ENCODE measurements around the gene RSAD1. TPM values are rescaled to one million over a fixed set of nuclear protein-coding genes. Genes with fewer than 3 reads are reported as not detected.

The RSAD1 gene
- total RNA-seq, 1 experiment from 2014 or later = 93.9 TPM

DNA sequence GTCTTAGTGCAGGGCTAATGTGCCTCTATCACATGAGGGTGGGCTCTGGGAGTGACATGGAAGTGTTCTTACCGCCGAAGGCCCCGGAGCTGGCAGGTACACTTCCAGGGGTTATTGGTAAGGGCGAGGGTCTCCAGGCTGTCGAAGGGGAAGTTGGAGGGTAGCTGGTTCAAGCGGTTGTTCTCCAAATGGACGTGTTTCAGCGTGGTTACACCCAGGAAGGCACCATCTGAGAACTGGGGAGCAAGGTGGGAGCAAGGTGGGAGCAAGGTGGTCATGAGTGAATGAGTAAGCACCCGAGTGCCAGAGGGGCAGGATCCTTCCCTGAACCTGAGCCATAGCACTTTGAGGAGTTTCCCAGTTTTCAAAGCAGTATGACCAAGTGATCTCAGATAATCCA lies 13.0 kb upstream of the RSAD1 start:
- Histone ChIP-seq H3K27me3 (replicated peaks; ENCODE audit: control insufficient read depth, insufficient read depth, low read length) (no peaks in the 10 kb centered on the region), H3K36me3 (ENCODE audit: control insufficient read depth, insufficient read depth, low read length) (no peaks in the 10 kb centered on the region; the same call in 1 of the 2 replicates), H3K9me3 (no peaks in the 10 kb centered on the region), H3K4me3 (ENCODE audit: low read depth, low read length) (no peak overlapping the region), H3K4me1 (no peaks in the 10 kb centered on the region)
- peaks cover 25% of the 10 kb centered on the region for H3K36me3 Mint-ChIP-seq (ENCODE audit: insufficient read depth, unreplicated experiment)
- no peaks in the 10 kb centered on the region for H3K4me1 Mint-ChIP-seq (ENCODE audit: low read depth, unreplicated experiment)
- no peak overlapping the region for H3K27ac Mint-ChIP-seq (ENCODE audit: unreplicated experiment)
- TF ChIP-seq, protein P1, sequence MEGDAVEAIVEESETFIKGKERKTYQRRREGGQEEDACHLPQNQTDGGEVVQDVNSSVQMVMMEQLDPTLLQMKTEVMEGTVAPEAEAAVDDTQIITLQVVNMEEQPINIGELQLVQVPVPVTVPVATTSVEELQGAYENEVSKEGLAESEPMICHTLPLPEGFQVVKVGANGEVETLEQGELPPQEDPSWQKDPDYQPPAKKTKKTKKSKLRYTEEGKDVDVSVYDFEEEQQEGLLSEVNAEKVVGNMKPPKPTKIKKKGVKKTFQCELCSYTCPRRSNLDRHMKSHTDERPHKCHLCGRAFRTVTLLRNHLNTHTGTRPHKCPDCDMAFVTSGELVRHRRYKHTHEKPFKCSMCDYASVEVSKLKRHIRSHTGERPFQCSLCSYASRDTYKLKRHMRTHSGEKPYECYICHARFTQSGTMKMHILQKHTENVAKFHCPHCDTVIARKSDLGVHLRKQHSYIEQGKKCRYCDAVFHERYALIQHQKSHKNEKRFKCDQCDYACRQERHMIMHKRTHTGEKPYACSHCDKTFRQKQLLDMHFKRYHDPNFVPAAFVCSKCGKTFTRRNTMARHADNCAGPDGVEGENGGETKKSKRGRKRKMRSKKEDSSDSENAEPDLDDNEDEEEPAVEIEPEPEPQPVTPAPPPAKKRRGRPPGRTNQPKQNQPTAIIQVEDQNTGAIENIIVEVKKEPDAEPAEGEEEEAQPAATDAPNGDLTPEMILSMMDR (IDR thresholded peaks at IDR 0.05; ENCODE audit: insufficient read depth in 1 of 2, low read depth in 1 of 2, low read length in 1 of 2, severe bottlenecking in 1 of 2, unreplicated experiment in 1 of 2) = no peak
- intact Hi-C loops (cut with micrococcal nuclease; ENCODE audit: unreplicated experiment) = no loop called here
- no peaks in the 10 kb centered on the region for H3K27me3 Mint-ChIP-seq (ENCODE audit: insufficient read depth, unreplicated experiment)
- no peak for DNase-seq
- H3K4me3 Mint-ChIP-seq (ENCODE audit: unreplicated experiment) = no peak overlapping the region
- ChIA-PET POLR2A (no interaction called here), CTCF (interaction anchor here (0.7 kb wide), 1 partner anchor 14 kb away, joined by 3 read pairs; no protein-coding TSS in a partner anchor)
- H3K9me3 Mint-ChIP-seq (ENCODE audit: unreplicated experiment) = no peaks in the 10 kb centered on the region
- no TSS peak for BruUV-seq (replicated peaks)

DNA sequence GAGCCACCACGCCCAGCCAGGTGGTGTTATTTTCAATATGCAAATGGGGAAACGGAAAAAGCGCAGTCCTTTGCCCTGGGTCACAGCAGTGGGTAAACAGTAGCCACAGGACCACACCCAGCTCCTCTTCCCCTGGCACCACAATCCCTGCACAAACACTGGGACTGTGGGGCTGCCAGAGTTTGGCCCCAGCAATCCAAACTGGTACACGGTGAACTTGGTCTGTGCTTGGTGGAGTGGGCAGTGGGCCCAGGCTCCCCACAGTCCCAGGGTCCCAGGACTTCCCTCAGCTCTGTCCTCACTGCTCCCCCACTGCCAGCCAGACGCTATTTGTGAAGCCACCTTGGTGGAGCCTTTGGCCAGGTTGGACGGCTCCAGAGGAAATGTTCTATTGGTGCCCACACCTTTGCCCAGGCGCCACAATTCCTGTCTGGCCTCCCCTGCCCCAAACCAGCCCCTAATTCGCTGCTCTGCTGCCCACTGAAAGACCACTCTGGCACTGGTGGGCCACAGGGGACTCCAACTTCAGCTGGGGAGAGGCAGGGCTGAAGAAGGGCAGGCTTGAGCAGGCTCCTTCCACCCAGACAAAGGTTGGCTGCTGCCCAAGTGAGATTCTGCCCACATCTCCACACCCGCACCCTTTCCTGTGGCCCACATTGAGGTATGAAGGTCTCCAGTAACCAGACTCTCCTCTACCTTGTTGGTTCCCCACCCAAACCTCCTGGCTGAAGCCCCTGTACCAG lies 12.1 kb upstream of the RSAD1 start:
- DNase-seq = no peak
- BruUV-seq (replicated peaks) = no TSS peak
- H3K27ac Mint-ChIP-seq (ENCODE audit: unreplicated experiment) = peak overlapping the region; percentile 0

DNA sequence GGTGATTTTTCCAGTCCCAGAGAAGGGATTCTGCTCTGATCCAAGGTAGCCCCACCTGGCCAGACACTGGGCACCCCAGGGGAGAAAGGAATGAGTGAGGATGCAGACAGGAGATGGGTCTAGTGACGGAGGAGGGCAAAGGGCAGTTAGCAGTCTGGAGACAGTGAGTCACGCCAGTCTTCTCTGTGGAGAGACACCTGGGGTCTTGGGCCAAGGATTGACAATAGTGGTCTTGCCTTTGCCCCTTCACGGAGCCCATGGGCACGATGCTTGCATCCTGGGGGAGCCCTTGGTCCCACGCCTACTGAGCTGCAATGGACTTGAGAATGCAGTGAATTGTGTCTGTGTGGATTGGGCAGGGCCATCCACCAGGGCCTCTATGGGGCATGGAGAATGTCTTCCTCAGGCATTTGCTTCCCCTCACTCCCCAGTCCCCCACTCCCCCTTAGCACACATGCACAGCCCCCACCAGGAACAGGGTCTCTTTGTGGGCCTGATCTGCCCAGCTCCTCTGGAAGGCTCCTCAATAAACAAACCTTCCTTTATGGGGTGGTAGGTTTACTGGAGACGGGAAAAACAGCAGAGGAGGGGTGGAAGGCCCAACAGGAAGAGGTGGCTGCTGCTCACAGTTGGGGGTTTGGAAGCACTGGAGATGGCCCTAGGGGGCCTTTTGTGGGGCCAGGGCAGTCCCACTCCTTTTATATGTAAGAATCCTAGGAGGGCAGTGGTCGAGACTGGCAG lies 11.4 kb upstream of the RSAD1 start:
- H3K36me3 ChIP-seq (ENCODE audit: control insufficient read depth, insufficient read depth, low read length) = no peaks in the 10 kb centered on the region; the same call in 1 of the 2 replicates
- no peak overlapping the region for H3K4me3 Mint-ChIP-seq (ENCODE audit: unreplicated experiment)
- no TSS peak for BruUV-seq (replicated peaks)
- DNase-seq = no peak
- H3K27me3 ChIP-seq (replicated peaks; ENCODE audit: control insufficient read depth, insufficient read depth, low read length) = no peaks in the 10 kb centered on the region
- no peaks in the 10 kb centered on the region for H3K9me3 ChIP-seq
- peaks cover 19% of the 10 kb centered on the region for H3K36me3 Mint-ChIP-seq (ENCODE audit: insufficient read depth, unreplicated experiment)
- TF ChIP-seq, protein P1 (IDR thresholded peaks at IDR 0.05; ENCODE audit: insufficient read depth in 1 of 2, low read depth in 1 of 2, low read length in 1 of 2, severe bottlenecking in 1 of 2, unreplicated experiment in 1 of 2) = no peak
- CTCF ChIA-PET = interaction anchor here (0.6 to 1.3 kb wide), 3 partner anchors 11 to 70 kb away, joined by 3 to 4 read pairs (median 4); partner anchors contain the start of gene LRRC59
- H3K4me1 Mint-ChIP-seq (ENCODE audit: low read depth, unreplicated experiment) = no peaks in the 10 kb centered on the region
- H3K27ac Mint-ChIP-seq (ENCODE audit: unreplicated experiment) = peak overlapping the region; percentile 0
- H3K4me1 ChIP-seq = no peaks in the 10 kb centered on the region
- intact Hi-C loops (cut with micrococcal nuclease; ENCODE audit: unreplicated experiment) = no loop called here
- POLR2A ChIA-PET = no interaction called here
- H3K27me3 Mint-ChIP-seq (ENCODE audit: insufficient read depth, unreplicated experiment) = no peaks in the 10 kb centered on the region
- no peaks in the 10 kb centered on the region for H3K9me3 Mint-ChIP-seq (ENCODE audit: unreplicated experiment)
- no peak overlapping the region for H3K4me3 ChIP-seq (ENCODE audit: low read depth, low read length)

More for the DNA sequence above, 12.1 kb upstream of the RSAD1 start:
- Mint-ChIP-seq H3K9me3 (ENCODE audit: unreplicated experiment) (no peaks in the 10 kb centered on the region), H3K4me3 (ENCODE audit: unreplicated experiment) (no peak overlapping the region), H3K4me1 (ENCODE audit: low read depth, unreplicated experiment) (no peaks in the 10 kb centered on the region), H3K36me3 (ENCODE audit: insufficient read depth, unreplicated experiment) (peaks cover 23% of the 10 kb centered on the region), H3K27me3 (ENCODE audit: insufficient read depth, unreplicated experiment) (no peaks in the 10 kb centered on the region)
- TF ChIP-seq, protein P1 (IDR thresholded peaks at IDR 0.05; ENCODE audit: insufficient read depth in 1 of 2, low read depth in 1 of 2, low read length in 1 of 2, severe bottlenecking in 1 of 2, unreplicated experiment in 1 of 2) = no peak
- Histone ChIP-seq H3K4me3 (ENCODE audit: low read depth, low read length) (no peak overlapping the region), H3K4me1 (no peaks in the 10 kb centered on the region), H3K36me3 (ENCODE audit: control insufficient read depth, insufficient read depth, low read length) (no peaks in the 10 kb centered on the region; the same call in 1 of the 2 replicates), H3K9me3 (no peaks in the 10 kb centered on the region), H3K27me3 (replicated peaks; ENCODE audit: control insufficient read depth, insufficient read depth, low read length) (no peaks in the 10 kb centered on the region)
- POLR2A ChIA-PET = no interaction called here
- intact Hi-C loops (cut with micrococcal nuclease; ENCODE audit: unreplicated experiment) = no loop called here
- CTCF ChIA-PET = no interaction called here

All from Caco-2 (cell line).